Testis (tissue), 2 donors: ENCODE data around the gene CCDC102A.

Experiments used
- POLR2A ChIP-seq: fragments of 450-650 bp; IDR thresholded peaks from one replicate; pipeline ENCODE4 v1.6.1; 2017; ENCODE audit warnings: antibody characterized with exemption, mild to moderate bottlenecking, moderate library complexity
- TF ChIP-seq, protein P1 (sequence below), 3 experiments: fragments of 450-650 bp in 2 of 3; fragments of 200-600 bp in 1 of 3; sonication (generic) in 1 of 3; IDR thresholded peaks; one replicate each; pipeline ENCODE4 v1.5.1; 2016 to 2019; ENCODE audit warnings: antibody characterized with exemption in 3 of 3, mild to moderate bottlenecking in 2 of 3, moderate library complexity in 1 of 3

DNA sequence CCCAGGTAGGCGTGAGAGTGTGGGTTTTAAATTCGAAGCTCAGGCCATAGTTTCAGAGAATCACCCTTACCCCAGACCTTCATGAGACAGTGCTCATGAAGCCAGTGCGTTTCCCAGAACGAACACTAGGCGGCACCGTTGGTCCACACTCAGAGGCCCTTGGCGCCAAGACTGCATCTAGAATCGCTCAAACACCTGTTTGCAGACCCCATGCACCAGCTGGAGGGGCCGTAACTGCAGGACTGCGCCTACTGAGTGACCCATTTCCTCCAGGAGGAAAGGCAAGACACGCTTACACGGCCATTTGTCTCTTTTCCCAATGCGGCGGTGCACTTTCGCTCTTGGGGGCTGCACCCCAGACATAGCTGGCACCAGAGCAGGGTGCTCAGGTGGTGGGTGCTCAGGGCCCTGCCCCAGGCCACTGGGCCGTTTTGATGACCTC lies 40.1 kb upstream of the CCDC102A start:
- TF ChIP-seq, protein P1, sequence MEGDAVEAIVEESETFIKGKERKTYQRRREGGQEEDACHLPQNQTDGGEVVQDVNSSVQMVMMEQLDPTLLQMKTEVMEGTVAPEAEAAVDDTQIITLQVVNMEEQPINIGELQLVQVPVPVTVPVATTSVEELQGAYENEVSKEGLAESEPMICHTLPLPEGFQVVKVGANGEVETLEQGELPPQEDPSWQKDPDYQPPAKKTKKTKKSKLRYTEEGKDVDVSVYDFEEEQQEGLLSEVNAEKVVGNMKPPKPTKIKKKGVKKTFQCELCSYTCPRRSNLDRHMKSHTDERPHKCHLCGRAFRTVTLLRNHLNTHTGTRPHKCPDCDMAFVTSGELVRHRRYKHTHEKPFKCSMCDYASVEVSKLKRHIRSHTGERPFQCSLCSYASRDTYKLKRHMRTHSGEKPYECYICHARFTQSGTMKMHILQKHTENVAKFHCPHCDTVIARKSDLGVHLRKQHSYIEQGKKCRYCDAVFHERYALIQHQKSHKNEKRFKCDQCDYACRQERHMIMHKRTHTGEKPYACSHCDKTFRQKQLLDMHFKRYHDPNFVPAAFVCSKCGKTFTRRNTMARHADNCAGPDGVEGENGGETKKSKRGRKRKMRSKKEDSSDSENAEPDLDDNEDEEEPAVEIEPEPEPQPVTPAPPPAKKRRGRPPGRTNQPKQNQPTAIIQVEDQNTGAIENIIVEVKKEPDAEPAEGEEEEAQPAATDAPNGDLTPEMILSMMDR (IDR thresholded peaks at IDR 0.05): peak; percentile 53 to 93 (median 88)
- no peak for TF ChIP-seq POLR2A
